Left lung (tissue), 10 donors: ENCODE results near the gene CMTM4. TPM values are rescaled to one million over a fixed set of nuclear protein-coding genes. Genes with fewer than 3 reads are reported as not detected.
"Not testable (repeated sequence)": the region's sequence is repeated elsewhere in the genome, so short reads cannot be mapped to it uniquely, and the experiment has no call there.

ENCODE experiments used
- ATAC-seq: fragments of 200-7000 bp; cut with Tn5 transposase; one replicate; pipeline ENCODE4 v1.9.1; 2020; ENCODE audit warnings: moderate library complexity
- DNase-seq, 4 donors: peaks; one replicate each; pipeline ENCODE4 v3.0.0-alpha.2; 2013 to 2020
- H3K27ac ChIP-seq, 2 donors: fragments of 200-600 bp; sonication (generic) in 1 of 2; one replicate each; pipeline versions ENCODE4 v1.5.0 to v1.8.0; 2020 to 2021
- H3K27me3 ChIP-seq, 2 donors: fragments of 200-600 bp; sonication (generic) in 1 of 2; one replicate each; pipeline versions ENCODE4 v1.5.0 to v1.8.0; 2020 to 2021
- H3K36me3 ChIP-seq, 2 donors: fragments of 200-600 bp; sonication (generic) in 1 of 2; one replicate each; pipeline versions ENCODE4 v1.5.0 to v1.8.0; 2020 to 2021
- H3K4me1 ChIP-seq, 2 donors: fragments of 200-600 bp; one replicate each; pipeline ENCODE4 v1.8.0; 2021
- H3K4me3 ChIP-seq, 2 donors: fragments of 200-600 bp; sonication (generic) in 1 of 2; one replicate each; pipeline versions ENCODE4 v1.5.0 to v1.8.0; 2020 to 2021; ENCODE audit warnings: mild to moderate bottlenecking in 1 of 2
- H3K9me3 ChIP-seq, 2 donors: fragments of 200-600 bp; sonication (generic) in 1 of 2; one replicate each; pipeline versions ENCODE4 v1.5.0 to v1.8.0; 2020 to 2021
- intact Hi-C, 2 donors: fragments of 100-400 bp; cut with DNase I; formaldehyde crosslinking; loops; one replicate each; pipeline versions ENCODE4 v1.11.2 to v1.14.2; 2022
- polyA plus RNA-seq, 6 donors: library from polyadenylated mRNA; unstranded; fragments of 120-200 nt; gene quantifications; one replicate each; pipeline ENCODE4 v1.2.1, GENCODE V29; 2013; ENCODE audit not compliant: insufficient read length in 6 of 6
- total RNA-seq, 2 donors: library from RNA; stranded (reverse); fragmentation: NEBNext Ultra II Directional; extraction: Animal tissue kit (Norgen Biotek cat#: 25700); gene quantifications; one replicate each; pipeline ENCODE4 v1.2.1, GENCODE V29; 2021
- TF ChIP-seq, protein P1 (sequence below), 2 donors: fragments of 200-600 bp; sonication (generic) in 1 of 2; IDR thresholded peaks; one replicate each; pipeline versions ENCODE4 v1.5.0 to v1.8.0; 2021; ENCODE audit warnings: antibody characterized with exemption in 2 of 2
- donor health status: DM: no; HTN: yes; CAD: no.
- donor health status: DM: no; HTN: no; CAD: no.

Gene CMTM4
- total and polyA plus RNA-seq, 8 donors = 25.2 to 72.3 (median 34.6) TPM

DNA sequence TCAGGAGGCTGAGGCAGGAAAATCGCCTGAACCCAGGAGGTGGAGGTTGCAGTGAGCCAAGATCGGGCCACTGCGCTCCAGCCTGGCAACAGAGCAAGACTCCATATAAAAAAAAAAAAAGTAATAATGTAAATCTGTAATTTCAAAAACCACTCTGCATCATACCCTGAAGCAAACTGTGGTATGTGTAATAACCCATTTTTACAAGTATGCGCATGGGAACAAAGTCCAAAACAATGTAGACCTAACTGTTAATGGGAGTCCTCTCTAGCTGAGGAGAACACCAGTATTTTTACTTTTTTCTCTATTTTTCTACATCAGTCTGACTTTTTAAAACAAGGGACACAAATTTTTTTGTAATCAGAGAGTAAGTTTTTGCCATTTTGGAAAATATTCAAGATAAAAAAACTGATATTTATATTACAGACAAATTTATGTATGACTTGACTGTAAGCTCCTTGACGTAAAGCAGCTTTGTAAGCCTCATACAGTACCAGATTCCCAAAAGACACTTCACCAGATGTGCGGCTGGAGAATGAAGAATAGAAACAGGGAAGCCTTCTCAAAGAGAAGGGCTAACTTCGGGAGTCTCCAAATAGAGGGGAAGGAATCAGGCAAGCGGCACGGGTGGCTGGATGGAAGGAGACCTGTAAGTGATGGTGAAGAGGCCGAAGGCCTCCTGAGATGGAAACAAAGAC is 25.7 kb downstream of the CMTM4 start:
- Histone ChIP-seq H3K27ac (no peak overlapping the region), H3K4me1 (no peaks in the 10 kb centered on the region), H3K9me3 (no peaks in the 10 kb centered on the region), H3K36me3 (no peaks in the 10 kb centered on the region), H3K27me3 (no peaks in the 10 kb centered on the region), H3K4me3 (no peak overlapping the region)
- TF ChIP-seq, protein P1, sequence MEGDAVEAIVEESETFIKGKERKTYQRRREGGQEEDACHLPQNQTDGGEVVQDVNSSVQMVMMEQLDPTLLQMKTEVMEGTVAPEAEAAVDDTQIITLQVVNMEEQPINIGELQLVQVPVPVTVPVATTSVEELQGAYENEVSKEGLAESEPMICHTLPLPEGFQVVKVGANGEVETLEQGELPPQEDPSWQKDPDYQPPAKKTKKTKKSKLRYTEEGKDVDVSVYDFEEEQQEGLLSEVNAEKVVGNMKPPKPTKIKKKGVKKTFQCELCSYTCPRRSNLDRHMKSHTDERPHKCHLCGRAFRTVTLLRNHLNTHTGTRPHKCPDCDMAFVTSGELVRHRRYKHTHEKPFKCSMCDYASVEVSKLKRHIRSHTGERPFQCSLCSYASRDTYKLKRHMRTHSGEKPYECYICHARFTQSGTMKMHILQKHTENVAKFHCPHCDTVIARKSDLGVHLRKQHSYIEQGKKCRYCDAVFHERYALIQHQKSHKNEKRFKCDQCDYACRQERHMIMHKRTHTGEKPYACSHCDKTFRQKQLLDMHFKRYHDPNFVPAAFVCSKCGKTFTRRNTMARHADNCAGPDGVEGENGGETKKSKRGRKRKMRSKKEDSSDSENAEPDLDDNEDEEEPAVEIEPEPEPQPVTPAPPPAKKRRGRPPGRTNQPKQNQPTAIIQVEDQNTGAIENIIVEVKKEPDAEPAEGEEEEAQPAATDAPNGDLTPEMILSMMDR (IDR thresholded peaks at IDR 0.05) = no peak
- DNase-seq (no peak), ATAC-seq (no peak)
- intact Hi-C loops = no loop called here

DNA sequence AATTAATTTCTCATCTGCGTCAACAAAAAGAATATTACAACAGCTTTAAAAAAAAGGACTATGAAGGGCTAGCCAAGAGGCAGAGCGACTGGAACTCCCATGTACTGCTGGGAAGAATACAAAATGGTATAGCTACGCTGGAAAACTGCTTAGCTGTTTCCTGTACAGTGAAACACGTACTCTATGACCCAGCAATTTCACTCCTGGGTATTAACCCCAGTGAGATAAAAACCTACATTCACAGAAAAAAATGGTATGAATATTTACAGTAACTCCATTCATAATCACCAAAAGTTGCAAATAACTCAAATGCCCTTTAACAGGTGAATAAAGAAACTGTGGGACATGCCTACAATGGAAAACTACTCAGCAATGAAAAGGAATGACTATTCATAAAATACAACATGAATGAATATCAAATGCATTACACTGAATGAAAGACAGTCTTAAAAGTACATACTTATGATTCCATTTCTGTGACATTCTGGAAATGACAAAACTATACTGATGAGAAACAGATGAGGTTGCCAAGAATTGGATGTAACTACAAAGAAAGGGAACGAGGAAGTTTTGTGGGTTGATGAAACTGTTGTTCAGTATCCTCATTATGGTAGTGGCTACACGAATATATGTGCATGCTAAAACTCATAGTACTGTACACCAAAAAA is 27.6 kb downstream of the CMTM4 start:
- TF ChIP-seq, protein P1 (IDR thresholded peaks at IDR 0.05) = no peak
- ATAC-seq (no peak), DNase-seq (no peak)
- intact Hi-C loops = no loop called here
- Histone ChIP-seq H3K36me3 (no peaks in the 10 kb centered on the region), H3K9me3 (no peaks in the 10 kb centered on the region), H3K27ac (no peak overlapping the region), H3K4me3 (no peak overlapping the region), H3K4me1 (no peaks in the 10 kb centered on the region), H3K27me3 (no peaks in the 10 kb centered on the region)

DNA sequence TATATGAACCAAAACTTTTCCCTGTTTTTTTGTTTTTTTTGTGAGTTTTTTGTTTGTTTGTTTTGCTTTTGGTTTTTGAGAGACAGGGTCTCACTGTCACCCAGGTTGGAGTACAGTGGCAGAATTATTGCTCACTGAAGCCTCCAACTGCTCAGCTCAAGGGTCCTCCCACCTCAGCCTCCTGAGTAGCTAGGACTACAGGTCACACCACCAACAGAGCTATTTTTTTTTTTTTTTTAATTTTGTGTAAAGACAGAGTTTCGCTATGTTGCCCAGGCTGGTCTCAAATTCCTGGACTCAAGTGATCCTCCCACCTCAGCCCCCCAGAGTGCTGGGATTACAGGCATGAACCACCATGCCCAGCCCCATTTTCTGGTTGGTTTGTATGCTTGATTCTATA is 28.6 kb downstream of the CMTM4 start:
- ATAC-seq = no peak
- intact Hi-C loops = no loop called here

DNA sequence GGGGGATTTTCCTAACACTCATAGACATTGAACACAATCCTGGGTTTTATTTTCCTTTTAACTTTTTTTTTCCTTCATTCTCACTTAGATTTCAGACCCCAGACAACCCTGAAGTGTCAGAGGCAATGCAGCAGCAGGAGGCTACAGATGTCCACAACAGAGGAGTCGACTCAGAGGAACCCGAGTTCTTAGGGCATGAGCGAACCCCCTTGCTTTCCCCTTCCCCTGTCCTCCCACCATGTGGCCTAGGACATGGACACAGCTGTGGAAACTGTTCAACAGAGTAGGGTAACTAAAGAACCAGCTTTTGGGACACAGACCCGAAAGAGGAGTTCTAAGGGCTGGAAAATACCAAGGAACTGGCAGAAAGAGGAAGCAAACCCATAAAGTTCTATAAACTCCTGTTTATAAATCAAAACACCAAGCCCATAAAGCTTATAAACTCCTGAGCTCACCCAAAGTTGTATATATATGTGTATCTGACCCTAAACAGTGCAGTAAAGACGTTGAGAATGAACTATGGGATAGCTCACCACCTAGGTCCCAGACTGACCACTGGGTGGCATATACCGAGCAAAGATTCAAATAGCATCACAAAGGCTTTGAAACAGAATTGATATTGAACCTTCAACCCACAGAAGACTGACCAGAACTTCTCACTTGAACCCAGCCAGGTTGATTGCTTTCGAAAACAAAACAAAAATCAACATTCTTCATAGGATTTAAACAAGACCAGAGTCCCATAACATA is 33.9 kb downstream of the CMTM4 start:
- no peak overlapping the region for H3K4me3 ChIP-seq
- no peaks in the 10 kb centered on the region for H3K36me3 ChIP-seq
- DNase-seq (peak in 1 of 4 donors; percentile 30), ATAC-seq (peak; percentile 57)
- intact Hi-C loops = no loop called here
- H3K9me3 ChIP-seq = no peaks in the 10 kb centered on the region
- no peak overlapping the region for H3K27ac ChIP-seq
- TF ChIP-seq, protein P1 (IDR thresholded peaks at IDR 0.05) = peak; percentile 20 to 38
- no peaks in the 10 kb centered on the region for H3K27me3 ChIP-seq
- peaks cover 8 to 15% of the 10 kb centered on the region in 2 donors for H3K4me1 ChIP-seq

More for the DNA sequence above, 28.6 kb downstream of the CMTM4 start:
- TF ChIP-seq, protein P1 (IDR thresholded peaks at IDR 0.05) = no peak
- Histone ChIP-seq H3K4me3 (no peak overlapping the region), H3K27me3 (no peaks in the 10 kb centered on the region), H3K4me1 (no peaks in the 10 kb centered on the region), H3K27ac (no peak overlapping the region), H3K9me3 (no peaks in the 10 kb centered on the region), H3K36me3 (no peaks in the 10 kb centered on the region)
- no peak for DNase-seq

DNA sequence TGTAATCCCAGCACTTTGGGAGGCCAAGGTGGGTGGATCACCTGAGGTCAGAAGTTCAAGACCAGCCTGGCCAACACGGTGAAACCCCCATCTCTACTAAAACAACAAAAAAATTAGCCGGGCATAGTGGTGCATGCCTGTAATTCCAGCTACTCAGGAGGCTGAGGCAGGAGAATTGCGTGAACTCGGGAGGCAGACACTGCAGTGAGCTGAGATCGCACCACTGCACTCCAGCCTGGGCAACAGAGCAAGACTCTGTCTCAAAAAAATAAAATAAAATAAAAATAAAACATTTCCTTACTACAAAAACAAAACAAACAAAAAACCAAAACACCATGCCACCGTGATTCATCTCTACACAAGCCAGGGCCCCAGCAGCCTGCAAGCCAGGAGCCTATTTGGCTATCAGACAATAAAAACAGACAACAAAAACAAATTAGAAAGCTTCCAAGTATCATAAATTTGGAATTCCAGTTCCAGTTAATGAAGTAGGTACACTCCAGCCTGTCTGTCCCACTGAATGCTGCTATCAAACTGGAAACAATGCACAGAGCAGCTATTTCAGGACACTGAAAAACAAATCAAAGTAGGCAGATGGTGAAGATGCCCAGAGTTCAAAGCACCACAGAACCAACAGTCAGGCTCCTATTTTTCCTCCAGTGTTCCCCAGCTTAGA is 34.7 kb downstream of the CMTM4 start:
- H3K4me3 ChIP-seq, intact Hi-C loops, H3K36me3 ChIP-seq, H3K27me3 ChIP-seq, DNase-seq, ATAC-seq, H3K27ac ChIP-seq, H3K9me3 ChIP-seq: not testable (repeated sequence)
- H3K4me1 ChIP-seq = peaks cover 8 to 15% of the 10 kb centered on the region in 2 donors
